NCI-H774 (cell line): ENCODE results near the gene TEAD2.
"Not testable (repeated sequence)": the region's sequence is repeated elsewhere in the genome, so short reads cannot be mapped to it uniquely, and the experiment has no call there.

Source experiments
- DNase-seq: peaks from one replicate; lab custom pipeline; 2025; lab: John Stamatoyannopoulos, UW

Gene TEAD2

GRCh38 chr19:49331616-49332055, 30.6 kb downstream of the TEAD2 start:
- no peak for DNase-seq

GRCh38 chr19:49331187-49331586, 31.0 kb downstream of the TEAD2 start:
- DNase-seq = not testable (repeated sequence)

GRCh38 chr19:49328741-49329140, 33.5 kb downstream of the TEAD2 start:
- no peak for DNase-seq

- DNase-seq = no peak
Measured at GRCh38 chr19:49327878-49328544, 34.2 kb downstream of the TEAD2 start.

GRCh38 chr19:49326165-49326704, 36.0 kb downstream of the TEAD2 start:
- no peak for DNase-seq

GRCh38 chr19:49325756-49326155, 36.5 kb downstream of the TEAD2 start:
- DNase-seq = not testable (repeated sequence)

- no peak for DNase-seq
Measured at GRCh38 chr19:49324801-49325576, 37.2 kb downstream of the TEAD2 start, which contains the start of gene SLC6A16. Gene SLC6A16, minus strand, starts transcription at chr19:49325191. Its CDS starts 13,844 bp downstream, at chr19:49311347.

GRCh38 chr19:49318296-49318695, 43.9 kb downstream of the TEAD2 start:
- DNase-seq = no peak

GRCh38 chr19:49316284-49316683, 45.9 kb downstream of the TEAD2 start:
- no peak for DNase-seq

GRCh38 chr19:49315111-49315510, 47.1 kb downstream of the TEAD2 start:
- no peak for DNase-seq

GRCh38 chr19:49309087-49309486, 53.1 kb downstream of the TEAD2 start:
- DNase-seq = no peak

- not testable (repeated sequence) for DNase-seq
Measured at GRCh38 chr19:49306734-49307133, 55.5 kb downstream of the TEAD2 start.

GRCh38 chr19:49301866-49302252, 60.4 kb downstream of the TEAD2 start:
- no peak for DNase-seq

GRCh38 chr19:49301165-49301865, 60.9 kb downstream of the TEAD2 start:
- DNase-seq = peak; percentile 9

- DNase-seq = not testable (repeated sequence)
Measured at GRCh38 chr19:49298653-49299052, 63.6 kb downstream of the TEAD2 start.

GRCh38 chr19:49297403-49297802, 64.8 kb downstream of the TEAD2 start:
- no peak for DNase-seq

- DNase-seq = no peak
Measured at GRCh38 chr19:49295208-49295880, 66.9 kb downstream of the TEAD2 start.

GRCh38 chr19:49294401-49294800, 67.8 kb downstream of the TEAD2 start:
- no peak for DNase-seq
